AG10803 (cell line): ENCODE results near the gene RAD18.
A peak's percentile ranks its signal among the peaks of the same experiment; 100 is the strongest.

ENCODE experiments used
- DNase-seq: peaks from one replicate; pipeline ENCODE4 v3.0.0; 2010; ENCODE audit warnings: low read depth
- H3K4me3 ChIP-seq: 2 replicates; pipeline ENCODE4 v1.5.1; 2011; ENCODE audit warnings: mild to moderate bottlenecking, low read length, control low read depth
- TF ChIP-seq, protein P1 (sequence below): conservative IDR thresholded peaks from 2 replicates; pipeline ENCODE4 v1.5.1; 2011; ENCODE audit warnings: mild to moderate bottlenecking, low read length, control low read depth, inconsistent platforms

The RAD18 gene

DNA sequence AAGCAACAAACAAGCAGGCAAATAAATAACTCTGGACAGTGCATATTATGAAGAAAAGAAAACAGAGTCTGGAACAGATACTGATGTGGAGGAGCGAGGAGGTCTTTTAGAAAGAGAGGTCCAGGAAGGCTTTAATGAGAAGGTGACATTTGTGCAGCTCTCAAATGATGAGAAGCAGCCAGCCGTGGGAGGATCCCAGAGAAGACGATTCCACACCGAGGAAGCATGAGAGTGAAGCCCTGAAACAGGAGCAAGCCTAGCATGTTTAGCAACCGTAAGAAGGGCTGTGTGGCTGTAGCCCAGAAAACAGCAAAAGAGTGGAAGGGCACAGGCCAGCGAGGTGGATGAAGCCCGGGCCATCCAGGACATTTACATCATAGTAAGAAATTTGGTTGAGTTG lies 93.1 kb downstream of the RAD18 start:
- TF ChIP-seq, protein P1, sequence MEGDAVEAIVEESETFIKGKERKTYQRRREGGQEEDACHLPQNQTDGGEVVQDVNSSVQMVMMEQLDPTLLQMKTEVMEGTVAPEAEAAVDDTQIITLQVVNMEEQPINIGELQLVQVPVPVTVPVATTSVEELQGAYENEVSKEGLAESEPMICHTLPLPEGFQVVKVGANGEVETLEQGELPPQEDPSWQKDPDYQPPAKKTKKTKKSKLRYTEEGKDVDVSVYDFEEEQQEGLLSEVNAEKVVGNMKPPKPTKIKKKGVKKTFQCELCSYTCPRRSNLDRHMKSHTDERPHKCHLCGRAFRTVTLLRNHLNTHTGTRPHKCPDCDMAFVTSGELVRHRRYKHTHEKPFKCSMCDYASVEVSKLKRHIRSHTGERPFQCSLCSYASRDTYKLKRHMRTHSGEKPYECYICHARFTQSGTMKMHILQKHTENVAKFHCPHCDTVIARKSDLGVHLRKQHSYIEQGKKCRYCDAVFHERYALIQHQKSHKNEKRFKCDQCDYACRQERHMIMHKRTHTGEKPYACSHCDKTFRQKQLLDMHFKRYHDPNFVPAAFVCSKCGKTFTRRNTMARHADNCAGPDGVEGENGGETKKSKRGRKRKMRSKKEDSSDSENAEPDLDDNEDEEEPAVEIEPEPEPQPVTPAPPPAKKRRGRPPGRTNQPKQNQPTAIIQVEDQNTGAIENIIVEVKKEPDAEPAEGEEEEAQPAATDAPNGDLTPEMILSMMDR: no peak
- no peak overlapping the region for H3K4me3 ChIP-seq
- DNase-seq: no peak

DNA sequence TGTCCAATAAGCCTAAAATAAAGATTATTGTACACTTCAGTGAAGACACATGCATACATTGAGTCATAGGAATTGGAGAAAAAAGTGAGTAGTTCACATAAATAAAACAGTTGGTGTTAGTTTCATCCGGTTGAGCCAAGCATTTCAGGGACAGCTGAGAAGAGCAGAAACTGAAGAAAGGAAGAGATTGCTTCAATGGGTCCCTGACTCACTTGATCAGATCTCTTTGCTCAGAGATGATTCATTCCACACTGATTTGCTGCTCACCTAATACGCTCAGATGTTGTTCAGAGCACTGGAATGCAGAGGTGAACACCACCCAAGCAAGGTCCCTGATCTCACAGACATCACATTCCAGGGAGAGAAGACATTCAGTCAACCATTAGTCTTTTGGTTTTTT lies 93.7 kb downstream of the RAD18 start:
- peak; percentile 94 for DNase-seq
- TF ChIP-seq, protein P1: no peak

DNA sequence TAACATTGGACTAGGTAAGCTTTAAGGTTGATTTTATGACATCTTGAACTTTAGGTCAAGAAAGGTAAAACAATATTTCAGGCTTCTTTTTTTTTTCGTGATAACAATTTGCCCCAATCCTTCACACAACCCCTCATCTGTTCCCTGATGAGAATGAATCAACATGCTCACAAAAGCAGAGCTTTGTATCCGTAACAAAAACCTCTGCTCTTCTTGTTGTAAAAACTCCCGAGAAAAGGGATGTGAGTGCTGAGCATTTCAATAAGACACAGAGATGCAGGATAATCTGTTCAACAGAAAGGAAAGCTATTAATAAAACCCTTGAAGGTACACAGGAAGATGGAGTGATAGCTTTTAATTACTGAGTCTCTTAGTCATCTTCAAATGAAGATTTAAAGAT lies 94.3 kb downstream of the RAD18 start:
- H3K4me3 ChIP-seq: no peak overlapping the region
- DNase-seq: no peak

More for the DNA sequence above, 93.7 kb downstream of the RAD18 start:
- no peak overlapping the region for H3K4me3 ChIP-seq

DNA sequence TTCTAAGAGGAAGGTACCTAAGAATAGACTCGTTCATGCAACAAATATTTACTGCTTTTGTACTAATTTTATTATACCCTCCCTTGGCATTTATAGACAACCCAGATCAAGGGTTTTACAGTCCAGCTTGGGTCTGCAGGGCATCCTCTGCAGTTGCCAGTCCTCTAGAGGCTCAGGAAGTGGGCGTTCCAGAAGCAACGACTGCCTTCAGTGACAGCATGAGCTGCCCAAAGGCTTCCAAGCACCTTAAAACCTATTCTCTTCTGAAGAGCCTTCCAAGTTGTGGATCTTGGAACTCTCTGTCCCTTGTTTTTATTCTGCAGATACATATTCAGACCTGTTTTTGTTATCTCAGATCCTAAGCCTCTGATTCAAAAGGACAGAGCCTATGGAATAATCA lies 95.6 kb downstream of the RAD18 start:
- TF ChIP-seq, protein P1: no peak

More for the DNA sequence above, 94.3 kb downstream of the RAD18 start:
- TF ChIP-seq, protein P1: no peak

DNA sequence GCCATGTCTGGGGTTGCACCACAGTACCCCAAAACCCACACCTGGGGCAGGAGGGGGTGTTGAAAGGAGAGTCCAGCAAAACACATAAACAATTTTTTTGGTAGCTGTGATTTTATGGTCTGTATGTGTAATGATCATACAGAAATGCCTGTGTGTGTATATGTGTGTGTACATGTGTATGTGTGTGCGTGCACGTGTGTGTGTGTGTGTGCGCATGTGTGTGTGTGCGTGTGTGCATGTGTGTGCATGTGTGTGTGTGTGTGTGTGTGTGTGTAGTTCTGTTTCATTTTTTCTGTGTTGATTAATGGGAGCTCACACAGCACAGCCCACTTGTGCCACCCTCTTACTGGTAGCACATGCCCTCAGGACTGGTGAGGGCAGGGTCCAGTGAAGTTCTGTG lies 97.6 kb downstream of the RAD18 start:
- TF ChIP-seq, protein P1: no peak

More for the DNA sequence above, 95.6 kb downstream of the RAD18 start:
- DNase-seq: no peak
- H3K4me3 ChIP-seq: no peak overlapping the region

DNA sequence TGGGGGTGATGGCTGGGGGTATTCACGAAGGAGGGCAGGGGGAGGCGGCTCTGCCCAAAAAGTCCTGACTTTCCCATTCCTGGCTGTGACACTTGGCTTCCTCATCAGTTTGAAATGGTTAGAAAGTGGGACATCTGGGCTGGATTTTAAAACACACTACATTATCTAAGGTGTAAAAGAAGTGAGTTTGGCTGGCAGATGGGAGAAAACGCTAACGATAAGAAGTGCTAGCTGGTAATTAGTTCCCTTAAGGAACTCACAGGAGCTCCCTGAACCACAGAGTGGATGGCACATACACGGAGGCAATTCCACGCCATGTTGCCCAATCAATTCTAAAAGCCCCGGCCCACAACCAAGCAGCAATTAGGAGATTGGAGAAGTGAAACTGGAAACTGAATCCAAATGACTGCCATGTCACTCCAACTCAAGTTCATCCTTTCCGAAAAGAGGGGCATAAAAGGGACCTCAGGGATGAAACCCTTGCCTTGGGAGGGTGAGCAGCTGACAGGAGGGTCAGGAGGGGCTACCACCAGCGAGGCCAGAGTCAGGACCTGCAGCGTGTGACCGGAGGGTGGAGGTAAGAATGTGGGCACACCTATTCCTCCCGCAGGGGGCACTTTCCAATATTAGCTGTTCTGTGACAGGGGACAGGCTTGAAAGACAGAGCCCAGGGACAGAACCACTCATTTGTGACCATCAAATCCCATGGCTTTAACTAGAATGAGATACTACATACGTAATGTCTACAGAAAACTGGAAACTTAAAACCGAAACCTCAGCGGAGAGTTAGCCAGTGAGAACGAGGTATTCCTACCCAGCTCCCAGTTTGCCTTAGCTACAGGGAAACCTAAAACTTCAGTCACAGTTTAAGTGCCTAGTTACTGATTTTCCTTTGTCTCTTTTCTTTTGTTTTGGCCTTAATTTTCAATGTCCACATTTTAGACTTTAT lies 98.6 kb downstream of the RAD18 start:
- no peak for DNase-seq
- H3K4me3 ChIP-seq: no peak overlapping the region

More for the DNA sequence above, 97.6 kb downstream of the RAD18 start:
- no peak for DNase-seq
- no peak overlapping the region for H3K4me3 ChIP-seq

More for the DNA sequence above, 98.6 kb downstream of the RAD18 start:
- TF ChIP-seq, protein P1: no peak
